ENCODE data around the gene PHKB. TPM values are rescaled to one million over a fixed set of nuclear protein-coding genes. Genes with fewer than 3 reads are reported as not detected.

The PHKB gene
- total and polyA plus RNA-seq, 2 of the 8 experiments (the other 6 are each of a cell fraction or from before 2014, with no cell fraction given) = 18.6 to 38.3 TPM

GRCh38 chr16:47715442-47716083 lies 254.4 kb downstream of the PHKB start:
- Histone ChIP-seq H2AK5ac (ENCODE audit: low read depth, low read length) (no peak overlapping the region), H2BK12ac (ENCODE audit: low read depth, low read length) (no peak overlapping the region), H2BK5ac (ENCODE audit: low read depth, low read length) (no peak overlapping the region), H2BK120ac (replicated peaks; ENCODE audit: low read depth, low read length) (no peak overlapping the region), H3K23ac (ENCODE audit: insufficient read length) (no peak overlapping the region), H3K27me3 (replicated peaks in 1 of 4; ENCODE audit: control insufficient read depth in 3 of 4, extremely low read depth in 1 of 4, insufficient read depth in 3 of 4, low read length in 3 of 4) (no peaks in the 10 kb centered on the region), H4K8ac (ENCODE audit: extremely low read depth, insufficient read depth, low read length) (no peak overlapping the region), H4K91ac (replicated peaks; ENCODE audit: insufficient read length, low read length) (no peak overlapping the region), H3K14ac (ENCODE audit: insufficient read length) (no peak overlapping the region), H3K4me3 (ENCODE audit: extremely low read depth in 1 of 4, insufficient read depth in 2 of 4, low read depth in 3 of 4, low read length in 4 of 4) (no peak overlapping the region), H3K79me1 (ENCODE audit: low read depth, low read length) (no peaks in the 10 kb centered on the region), H3K4me1 (replicated peaks in 1 of 4; ENCODE audit: control insufficient read depth in 3 of 4, insufficient read depth in 4 of 4, low read length in 3 of 4) (no peaks in the 10 kb centered on the region), H3K9me3 (ENCODE audit: insufficient read depth in 2 of 2, low read depth in 1 of 2, low read length in 1 of 2) (no peaks in the 10 kb centered on the region), H3K27ac (ENCODE audit: low read depth, low read length) (no peak overlapping the region), H3K4ac (replicated peaks; ENCODE audit: insufficient read length, low read depth, low read length) (no peak overlapping the region), H3K79me2 (ENCODE audit: control insufficient read depth in 1 of 2, insufficient read depth in 2 of 2, low read length in 2 of 2) (no peaks in the 10 kb centered on the region), H4K20me1 (replicated peaks in 1 of 2; ENCODE audit: control insufficient read depth in 1 of 2, insufficient read depth in 2 of 2, low read length in 2 of 2) (no peaks in the 10 kb centered on the region), H3K23me2 (ENCODE audit: low read depth, low read length) (no peaks in the 10 kb centered on the region), H4K5ac (ENCODE audit: insufficient read length, low read depth, low read length) (no peak overlapping the region), H2BK20ac (ENCODE audit: low read length) (no peak overlapping the region), H3K36me3 (ENCODE audit: control insufficient read depth in 2 of 4, insufficient read depth in 4 of 4, low read length in 3 of 4) (no peaks in the 10 kb centered on the region), H2AFZ (ENCODE audit: low read length) (no peak overlapping the region), H3K56ac (replicated peaks; ENCODE audit: insufficient read length, low read depth, low read length) (no peak overlapping the region), H2BK15ac (ENCODE audit: low read length) (no peak overlapping the region), H3K4me2 (ENCODE audit: insufficient read depth in 1 of 2, low read depth in 2 of 2, low read length in 2 of 2) (no peak overlapping the region), H3K18ac (ENCODE audit: extremely low read depth, low read length) (no peak overlapping the region), H3K9ac (replicated peaks in 1 of 4; ENCODE audit: extremely low read depth in 1 of 4, low read depth in 3 of 4, low read length in 3 of 4) (no peak overlapping the region)
- no peak for DNase-seq (ENCODE audit: low read depth in 1 of 2, low spot score in 2 of 2)
- 93% methylated on average over 2 of the region's 2 CpGs; no CpG with 5 or more reads in 1 of the 2 experiments for WGBS, 2 experiments (ENCODE audit: extremely low coverage in 1 of 2, insufficient coverage in 1 of 2, insufficient read length in 1 of 2, insufficient replicate concordance in 2 of 2, low coverage in 1 of 2, low lambda C conversion rate in 2 of 2, missing lambda C conversion rate in 1 of 2)
- TF ChIP-seq SP4 (IDR thresholded peaks at IDR 0.05; ENCODE audit: low read length) (no peak), ATF2 (IDR thresholded peaks at IDR 0.05; ENCODE audit: low read length) (no peak), KDM4A (IDR thresholded peaks at IDR 0.05; ENCODE audit: low read depth, low read length, severe bottlenecking) (no peak), RBBP5 (IDR thresholded peaks at IDR 0.05; ENCODE audit: borderline replicate concordance, low read depth, low read length) (no peak), CBX5 (IDR thresholded peaks at IDR 0.05; ENCODE audit: low read depth, low read length) (no peak)
- no peak for FAIRE-seq
- CTCF ChIA-PET (ENCODE audit: partially characterized antibody) = interaction anchor here (0.6 to 0.7 kb wide), 3 partner anchors 174 to 402 kb away, joined by 3 to 4 read pairs (median 3); no protein-coding TSS in a partner anchor
- POLR2A ChIA-PET (ENCODE audit: partially characterized antibody) = no interaction called here

All from H1 (cell line).